MCF 10A (cell line): ENCODE measurements around the gene ZNF655. TPM values are rescaled to one million over a fixed set of nuclear protein-coding genes. Genes with fewer than 3 reads are reported as not detected.

Experiments
- BruUV-seq: library from RNA; stranded (reverse); fragments of 400-500 nt; replicated peaks from 2 replicates; lab custom pipeline; 2021; lab: Mats Ljungman, UMichigan
- CTCF ChIA-PET: fragments of 300-600 bp; sonication (Branson Sonifier 250); formaldehyde crosslinking; extraction: SDS; loops from one replicate; lab custom pipeline; 2021; ENCODE audit warnings: antibody characterized with exemption, inconsistent platforms; lab: Yijun Ruan, JAX
- POLR2A ChIA-PET: fragments of 300-600, 350-650 bp; sonication (Branson Sonifier 250); formaldehyde crosslinking; extraction: SDS; loops from one replicate; lab custom pipeline; 2020; ENCODE audit warnings: antibody characterized with exemption, inconsistent platforms; lab: Yijun Ruan, JAX
- DNase-seq: peaks from one replicate; pipeline ENCODE4 v3.0.0-alpha.2; 2018; ENCODE audit not compliant: unreplicated experiment
- H3K27ac Mint-ChIP-seq: one replicate; pipeline ENCODE4 v1.8.0; 2022; ENCODE audit warnings: mild to moderate bottlenecking, low read depth, mixed read lengths; ENCODE audit not compliant: unreplicated experiment
- H3K27me3 Mint-ChIP-seq: one replicate; pipeline ENCODE4 v1.8.0; 2022; ENCODE audit warnings: mixed read lengths; ENCODE audit not compliant: insufficient read depth, unreplicated experiment
- H3K36me3 Mint-ChIP-seq: one replicate; pipeline ENCODE4 v1.8.0; 2022; ENCODE audit warnings: mild to moderate bottlenecking, moderate library complexity, mixed read lengths; ENCODE audit not compliant: insufficient read depth, unreplicated experiment
- H3K4me1 Mint-ChIP-seq: one replicate; pipeline ENCODE4 v1.8.0; 2022; ENCODE audit warnings: mixed read lengths; ENCODE audit not compliant: insufficient read depth, unreplicated experiment
- H3K4me3 Mint-ChIP-seq: one replicate; pipeline ENCODE4 v1.8.0; 2022; ENCODE audit warnings: mild to moderate bottlenecking, moderate library complexity, mixed read lengths; ENCODE audit not compliant: unreplicated experiment
- H3K9me3 Mint-ChIP-seq: one replicate; pipeline ENCODE4 v1.8.0; 2022; ENCODE audit warnings: mixed read lengths; ENCODE audit not compliant: unreplicated experiment
- intact Hi-C: fragments of 100-400 bp; cut with micrococcal nuclease; formaldehyde crosslinking; loops from 2 replicates; pipeline ENCODE4 v1.14.1; 2022
- total RNA-seq: library from RNA; stranded (reverse); gene quantifications from 2 replicates; pipeline ENCODE4 v1.2.3, GENCODE V29; 2022
- TF ChIP-seq, protein P1 (sequence below): fragments of 200-600 bp; IDR thresholded peaks from one replicate; pipeline ENCODE4 v1.8.0; 2022; ENCODE audit warnings: antibody characterized with exemption, mild to moderate bottlenecking; ENCODE audit not compliant: unreplicated experiment

ZNF655 gene
- total RNA-seq, 1 experiment from 2014 or later: 89.9 TPM

DNA sequence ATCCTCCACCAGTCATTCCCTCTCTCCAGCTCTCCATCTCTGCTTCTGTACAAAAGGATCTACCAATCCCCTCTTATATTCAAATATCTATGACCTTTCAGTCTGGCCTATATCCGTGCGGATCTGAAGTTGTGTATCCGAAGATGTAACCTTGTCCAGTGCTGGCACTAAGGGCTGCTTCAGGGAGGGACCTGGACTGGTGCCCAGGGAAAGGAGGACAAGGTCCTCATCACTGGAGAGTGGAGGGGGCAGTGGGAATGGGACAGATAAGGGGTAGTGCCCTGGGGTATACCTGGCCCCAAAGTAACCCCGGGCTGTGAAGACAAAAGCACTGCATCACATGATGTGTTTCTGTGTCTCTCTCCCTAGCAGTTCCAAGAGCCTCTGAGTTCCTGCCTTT, 41.4 kb downstream of the ZNF655 start:
- no peak overlapping the region for H3K27ac Mint-ChIP-seq
- CTCF ChIA-PET: no interaction called here
- H3K36me3 Mint-ChIP-seq: no peaks in the 10 kb centered on the region
- H3K4me1 Mint-ChIP-seq: no peaks in the 10 kb centered on the region
- intact Hi-C loops: no loop called here
- no peaks in the 10 kb centered on the region for H3K9me3 Mint-ChIP-seq
- BruUV-seq: no TSS peak
- no peak for DNase-seq
- H3K4me3 Mint-ChIP-seq: no peak overlapping the region
- TF ChIP-seq, protein P1, sequence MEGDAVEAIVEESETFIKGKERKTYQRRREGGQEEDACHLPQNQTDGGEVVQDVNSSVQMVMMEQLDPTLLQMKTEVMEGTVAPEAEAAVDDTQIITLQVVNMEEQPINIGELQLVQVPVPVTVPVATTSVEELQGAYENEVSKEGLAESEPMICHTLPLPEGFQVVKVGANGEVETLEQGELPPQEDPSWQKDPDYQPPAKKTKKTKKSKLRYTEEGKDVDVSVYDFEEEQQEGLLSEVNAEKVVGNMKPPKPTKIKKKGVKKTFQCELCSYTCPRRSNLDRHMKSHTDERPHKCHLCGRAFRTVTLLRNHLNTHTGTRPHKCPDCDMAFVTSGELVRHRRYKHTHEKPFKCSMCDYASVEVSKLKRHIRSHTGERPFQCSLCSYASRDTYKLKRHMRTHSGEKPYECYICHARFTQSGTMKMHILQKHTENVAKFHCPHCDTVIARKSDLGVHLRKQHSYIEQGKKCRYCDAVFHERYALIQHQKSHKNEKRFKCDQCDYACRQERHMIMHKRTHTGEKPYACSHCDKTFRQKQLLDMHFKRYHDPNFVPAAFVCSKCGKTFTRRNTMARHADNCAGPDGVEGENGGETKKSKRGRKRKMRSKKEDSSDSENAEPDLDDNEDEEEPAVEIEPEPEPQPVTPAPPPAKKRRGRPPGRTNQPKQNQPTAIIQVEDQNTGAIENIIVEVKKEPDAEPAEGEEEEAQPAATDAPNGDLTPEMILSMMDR: no peak
- POLR2A ChIA-PET: no interaction called here
- H3K27me3 Mint-ChIP-seq: no peaks in the 10 kb centered on the region

DNA sequence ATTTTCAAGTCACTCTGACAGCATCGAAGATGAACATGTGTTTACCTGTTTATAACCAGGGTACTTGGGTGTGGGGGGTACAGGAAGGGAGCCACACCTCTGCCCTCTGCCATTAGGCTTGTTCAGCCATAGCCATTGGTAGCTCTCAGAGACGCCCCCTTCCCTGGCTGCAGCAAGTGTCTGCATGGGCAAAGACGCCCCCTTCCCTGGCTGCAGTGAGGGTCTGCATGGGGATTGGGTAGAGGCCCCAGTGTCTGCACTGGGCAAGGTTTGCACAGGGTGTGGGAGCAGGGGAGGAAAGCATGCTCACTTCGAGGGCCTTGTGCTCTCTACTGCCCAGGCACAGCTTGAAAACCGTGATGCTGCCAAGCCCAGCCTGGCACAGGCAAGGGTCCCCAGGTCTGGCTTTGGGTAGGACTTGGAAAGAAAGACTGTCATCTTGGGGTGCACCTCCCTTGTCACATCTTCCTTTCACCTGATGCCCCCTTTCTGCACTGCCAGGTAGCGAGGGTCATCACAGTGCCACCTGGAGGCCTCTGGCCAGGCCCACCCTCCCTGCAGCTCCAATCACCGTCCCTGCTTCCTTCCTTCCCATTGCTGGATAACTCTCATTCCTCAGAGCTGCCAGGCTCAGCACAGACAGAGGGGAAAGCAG, 43.3 kb downstream of the ZNF655 start:
- intact Hi-C loops: no loop called here
- Mint-ChIP-seq H3K9me3 (no peaks in the 10 kb centered on the region), H3K4me1 (no peaks in the 10 kb centered on the region), H3K36me3 (no peaks in the 10 kb centered on the region), H3K27me3 (no peaks in the 10 kb centered on the region), H3K4me3 (no peak overlapping the region), H3K27ac (no peak overlapping the region)
- BruUV-seq: no TSS peak
- TF ChIP-seq, protein P1: no peak
- POLR2A ChIA-PET: interaction anchor here (0.6 to 0.7 kb wide), 2 partner anchors 164 to 760 kb away, joined by 4 to 5 read pairs; no protein-coding TSS in a partner anchor
- CTCF ChIA-PET: no interaction called here
- no peak for DNase-seq

DNA sequence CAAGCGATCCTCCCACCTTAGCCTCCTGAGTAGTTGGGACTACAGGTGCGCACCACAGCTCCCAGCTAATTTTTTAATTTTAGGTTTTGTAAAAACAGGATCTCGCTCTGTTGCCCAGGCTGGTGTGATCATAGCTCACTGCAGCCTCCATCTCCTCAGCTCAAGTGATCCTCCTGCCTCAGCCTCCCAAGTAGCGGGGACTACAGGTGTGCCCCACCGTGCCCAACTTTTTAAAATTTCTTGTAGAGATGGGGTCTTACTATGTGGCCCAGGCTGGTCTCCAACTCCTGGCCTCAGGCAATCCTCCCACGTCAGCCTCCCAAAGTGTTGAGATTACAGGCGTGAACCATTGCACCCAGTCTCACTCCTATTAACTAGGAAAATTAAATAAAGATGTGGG, 47.1 kb downstream of the ZNF655 start:
- no peak for DNase-seq
- no peaks in the 10 kb centered on the region for H3K4me1 Mint-ChIP-seq
- no peaks in the 10 kb centered on the region for H3K36me3 Mint-ChIP-seq
- POLR2A ChIA-PET: interaction anchor here (1.2 to 1.6 kb wide), 2 partner anchors 9 to 11 kb away, joined by 3 to 4 read pairs; no protein-coding TSS in a partner anchor
- TF ChIP-seq, protein P1: no peak
- no TSS peak for BruUV-seq
- H3K27me3 Mint-ChIP-seq: no peaks in the 10 kb centered on the region
- no peaks in the 10 kb centered on the region for H3K9me3 Mint-ChIP-seq
- H3K27ac Mint-ChIP-seq: no peak overlapping the region
- H3K4me3 Mint-ChIP-seq: no peak overlapping the region
- CTCF ChIA-PET: interaction anchor here (0.7 to 1.6 kb wide), 2 partner anchors 10 to 12 kb away, joined by 3 to 4 read pairs; partner anchors contain the start of gene ZSCAN25
- intact Hi-C loops: no loop called here

DNA sequence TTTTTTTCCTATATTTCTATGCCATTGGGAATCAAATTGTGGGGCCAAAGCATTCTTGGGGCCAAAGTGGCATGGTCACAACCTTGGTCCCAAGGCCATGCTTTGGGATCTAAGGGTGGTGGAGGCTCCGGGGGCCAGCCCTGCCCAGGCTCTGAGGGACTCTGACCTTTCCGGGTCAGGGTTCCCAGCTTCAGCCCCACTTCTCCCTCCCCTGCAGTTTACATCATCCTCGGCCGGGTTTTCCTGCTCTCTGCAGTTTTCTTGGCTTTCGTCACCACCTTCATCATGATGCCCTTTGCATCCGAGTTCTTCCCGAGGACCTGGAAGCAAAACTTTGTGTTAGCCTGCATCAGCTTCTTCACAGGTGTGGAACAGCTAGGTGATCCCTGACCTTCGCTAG, 48.1 kb downstream of the ZNF655 start:
- POLR2A ChIA-PET: interaction anchor here (0.8 to 1.6 kb wide), 2 partner anchors 8 to 10 kb away, joined by 3 to 4 read pairs; no protein-coding TSS in a partner anchor

More for the DNA sequence above, 48.1 kb downstream of the ZNF655 start:
- Mint-ChIP-seq H3K4me1 (no peaks in the 10 kb centered on the region), H3K9me3 (no peaks in the 10 kb centered on the region), H3K4me3 (no peak overlapping the region), H3K27ac (no peak overlapping the region), H3K36me3 (no peaks in the 10 kb centered on the region), H3K27me3 (no peaks in the 10 kb centered on the region)
- TF ChIP-seq, protein P1: no peak
- CTCF ChIA-PET: no interaction called here
- BruUV-seq: no TSS peak
- intact Hi-C loops: no loop called here
- DNase-seq: no peak
